HepG2 (cell line): Measurements from ENCODE around the gene CYSRT1. TPM values are rescaled to one million over a fixed set of nuclear protein-coding genes. Genes with fewer than 3 reads are reported as not detected.

ENCODE experiments used
- CENPX ChIP-seq: sonication (generic); formaldehyde crosslinking; IDR thresholded peaks from 2 replicates; pipeline ENCODE4 v1.9.0; 2021; ENCODE audit warnings: mild to moderate bottlenecking, missing genetic modification reagents, moderate library complexity
- CHD2 ChIP-seq: IDR thresholded peaks from 2 replicates; pipeline ENCODE4 v1.6.1; 2011; ENCODE audit warnings: low read depth, low read length, improper control_type of control experiment
- DPF2 ChIP-seq: sonication (generic); formaldehyde crosslinking; IDR thresholded peaks from 2 replicates; pipeline ENCODE4 v1.4.0; 2020; ENCODE audit warnings: mild to moderate bottlenecking, low read depth, missing genetic modification reagents, borderline replicate concordance
- HMG20B ChIP-seq: conservative IDR thresholded peaks from 2 replicates; pipeline ENCODE4 v1.6.1; 2016; ENCODE audit warnings: missing genetic modification reagents, missing compliant biosample characterization
- MED1 ChIP-seq: sonication (generic); formaldehyde crosslinking; IDR thresholded peaks from 2 replicates; pipeline ENCODE4 v1.4.0; 2020; ENCODE audit warnings: missing genetic modification reagents
- MED8 ChIP-seq: sonication (generic); formaldehyde crosslinking; IDR thresholded peaks from 2 replicates; pipeline ENCODE4 v1.8.1; 2023; ENCODE audit warnings: mild to moderate bottlenecking, missing genetic modification reagents; ENCODE audit not compliant: insufficient replicate concordance
- MLLT10 ChIP-seq: sonication (generic); formaldehyde crosslinking; IDR thresholded peaks from 2 replicates; pipeline ENCODE4 v1.4.0; 2020; ENCODE audit warnings: missing genetic modification reagents
- NCOA2 ChIP-seq: sonication (generic); formaldehyde crosslinking; IDR thresholded peaks from 2 replicates; pipeline ENCODE4 v1.8.0; 2022; ENCODE audit warnings: inconsistent platforms
- SIX4 ChIP-seq: sonication (generic); formaldehyde crosslinking; IDR thresholded peaks from 2 replicates; pipeline ENCODE4 v1.4.0; 2020; ENCODE audit warnings: missing genetic modification reagents
- SNAPC2 ChIP-seq: sonication (generic); formaldehyde crosslinking; IDR thresholded peaks from 2 replicates; pipeline ENCODE4 v1.8.1; 2022; ENCODE audit warnings: mild to moderate bottlenecking, missing genetic modification reagents
- ZFP82 ChIP-seq: sonication (generic); formaldehyde crosslinking; IDR thresholded peaks from 2 replicates; pipeline ENCODE4 v1.5.1; 2020; ENCODE audit warnings: mild to moderate bottlenecking, missing genetic modification reagents, borderline replicate concordance
- ZNF20 ChIP-seq: sonication (generic); formaldehyde crosslinking; IDR thresholded peaks from 2 replicates; pipeline ENCODE4 v1.4.0; 2020; ENCODE audit warnings: mild to moderate bottlenecking, moderate library complexity, missing genetic modification reagents
- ZNF205 ChIP-seq: IDR thresholded peaks from 2 replicates; pipeline ENCODE4 v1.6.1; 2018; ENCODE audit warnings: missing biosample characterization, missing genetic modification reagents
- ZNF253 ChIP-seq: sonication (generic); formaldehyde crosslinking; IDR thresholded peaks from 2 replicates; pipeline ENCODE4 v1.8.0; 2022; ENCODE audit warnings: mild to moderate bottlenecking, missing genetic modification reagents, borderline replicate concordance
- ZNF558 ChIP-seq: sonication (generic); formaldehyde crosslinking; IDR thresholded peaks from 2 replicates; pipeline ENCODE4 v1.9.0; 2022; ENCODE audit warnings: mild to moderate bottlenecking, missing genetic modification reagents, borderline replicate concordance
- ZNF569 ChIP-seq: sonication (generic); formaldehyde crosslinking; IDR thresholded peaks from 2 replicates; pipeline ENCODE4 v1.5.0; 2020; ENCODE audit warnings: mild to moderate bottlenecking, missing genetic modification reagents, moderate library complexity, borderline replicate concordance
- ZNF720 ChIP-seq: sonication (generic); formaldehyde crosslinking; IDR thresholded peaks from 2 replicates; pipeline ENCODE4 v1.4.0; 2020; ENCODE audit warnings: missing genetic modification reagents
- ZNF816 ChIP-seq: sonication (generic); formaldehyde crosslinking; IDR thresholded peaks from 2 replicates; pipeline ENCODE4 v1.8.0; 2022; ENCODE audit warnings: missing genetic modification reagents, mild to moderate bottlenecking, borderline replicate concordance
- ZSCAN29 ChIP-seq: sonication (generic); formaldehyde crosslinking; conservative IDR thresholded peaks from 2 replicates; pipeline ENCODE4 v1.4.0; 2020; ENCODE audit warnings: mild to moderate bottlenecking, missing genetic modification reagents
- ZSCAN9 ChIP-seq: IDR thresholded peaks from 2 replicates; pipeline ENCODE4 v1.6.1; 2016; ENCODE audit warnings: borderline replicate concordance
- ZZZ3 ChIP-seq: sonication (generic); formaldehyde crosslinking; IDR thresholded peaks from 2 replicates; pipeline ENCODE4 v1.4.0; 2020; ENCODE audit warnings: missing genetic modification reagents, mild to moderate bottlenecking, borderline replicate concordance
- polyA plus RNA-seq, 8 experiments: library from polyadenylated mRNA; depleted of rRNA in 3 of 8; stranded (reverse) in 7 of 8; unstranded in 1 of 8; fragments of >200 nt; fragmentation: Illumina TruSeq in 4 of 8; extraction: Trizol in 4 of 8; gene quantifications; 2 replicates each; pipeline versions ENCODE4 v1.2.1 to v1.2.3, GENCODE V29; 2011 to 2016; ENCODE audit warnings: low read depth in 4 of 8, missing spikeins in 1 of 8, mixed read lengths in 1 of 8; ENCODE audit not compliant: insufficient read depth in 1 of 8
- total RNA-seq, 5 experiments: library from RNA; depleted of rRNA; stranded (reverse); fragments of >200 nt; fragmentation: Illumina TruSeq; extraction: Trizol; gene quantifications; 2 replicates each; pipeline ENCODE4 v1.2.3, GENCODE V29; 2016; ENCODE audit warnings: low read depth in 1 of 5
- TF ChIP-seq, protein P1 (sequence below): sonication (generic); formaldehyde crosslinking; IDR thresholded peaks from 2 replicates; pipeline ENCODE4 v1.5.0; 2020; ENCODE audit warnings: missing genetic modification reagents
- TF ChIP-seq, protein P2 (sequence below): IDR thresholded peaks from 2 replicates; pipeline ENCODE4 v1.6.1; 2016; ENCODE audit warnings: control low read depth
- TF ChIP-seq, protein P3 (sequence below): sonication (generic); formaldehyde crosslinking; IDR thresholded peaks from 2 replicates; pipeline ENCODE4 v1.4.0; 2020; ENCODE audit warnings: mild to moderate bottlenecking, missing genetic modification reagents
- TF ChIP-seq, protein P4 (sequence below): IDR thresholded peaks from 2 replicates; pipeline ENCODE4 v1.6.1; 2016; ENCODE audit warnings: low read depth

The CYSRT1 gene
- total and polyA plus RNA-seq, 2 of the 13 experiments (the other 11 are each of a cell fraction or from before 2014, with no cell fraction given), result 1.5 to 2.1 TPM

DNA sequence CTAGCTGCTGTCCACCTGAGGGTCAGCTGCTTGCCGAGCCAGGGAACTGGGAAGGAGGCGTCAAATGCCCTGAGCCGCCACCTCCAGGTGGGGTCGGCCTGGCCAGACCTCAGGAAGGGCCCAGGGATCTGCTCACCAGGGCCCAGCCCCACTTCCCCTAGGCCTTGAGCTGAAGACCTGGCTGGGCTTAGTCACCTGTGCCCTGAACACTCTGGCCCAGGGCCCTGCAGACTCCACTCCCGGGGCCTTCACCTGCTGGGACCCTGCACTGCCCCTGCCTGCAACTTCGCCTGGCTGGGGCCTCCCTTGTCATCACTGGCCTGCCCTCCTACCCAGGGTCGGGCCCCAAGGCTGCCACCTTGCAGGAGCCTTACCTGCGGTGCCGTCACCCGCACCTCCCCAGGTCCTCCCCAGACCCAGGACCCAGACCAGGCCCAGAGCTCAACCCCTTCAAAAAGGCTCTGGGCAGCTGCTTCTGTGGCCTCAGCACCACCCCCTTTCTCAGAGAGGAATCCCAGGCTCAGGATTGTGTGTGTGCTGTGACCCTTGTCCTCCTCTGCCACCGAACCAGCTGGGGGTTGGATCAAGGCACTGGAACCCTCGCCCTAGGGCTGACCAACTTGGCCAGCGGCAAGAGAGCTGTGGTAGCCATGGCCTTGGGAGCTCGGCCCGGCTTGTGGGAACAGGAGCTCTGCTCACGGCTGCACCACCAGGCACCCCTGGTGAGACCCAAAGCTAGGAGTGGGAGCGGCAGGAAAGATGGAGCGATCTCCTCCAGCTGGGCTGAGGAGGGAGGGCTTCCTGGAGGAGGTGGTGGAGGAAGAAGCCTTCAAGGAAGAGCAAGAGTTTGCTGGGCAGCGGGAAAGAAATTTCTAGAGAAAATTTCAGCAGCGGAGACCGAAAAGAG is 29.0 kb downstream of the CYSRT1 start (continued):
- TF ChIP-seq ZFP82 (CRISPR knock-in tag), result no peak
- TF ChIP-seq ZNF558 (CRISPR knock-in tag), result no peak
- TF ChIP-seq, protein P1, sequence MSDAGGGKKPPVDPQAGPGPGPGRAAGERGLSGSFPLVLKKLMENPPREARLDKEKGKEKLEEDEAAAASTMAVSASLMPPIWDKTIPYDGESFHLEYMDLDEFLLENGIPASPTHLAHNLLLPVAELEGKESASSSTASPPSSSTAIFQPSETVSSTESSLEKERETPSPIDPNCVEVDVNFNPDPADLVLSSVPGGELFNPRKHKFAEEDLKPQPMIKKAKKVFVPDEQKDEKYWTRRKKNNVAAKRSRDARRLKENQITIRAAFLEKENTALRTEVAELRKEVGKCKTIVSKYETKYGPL (CRISPR knock-in tag), result no peak
- TF ChIP-seq ZNF569 (CRISPR knock-in tag), result no peak
- TF ChIP-seq, protein P2, sequence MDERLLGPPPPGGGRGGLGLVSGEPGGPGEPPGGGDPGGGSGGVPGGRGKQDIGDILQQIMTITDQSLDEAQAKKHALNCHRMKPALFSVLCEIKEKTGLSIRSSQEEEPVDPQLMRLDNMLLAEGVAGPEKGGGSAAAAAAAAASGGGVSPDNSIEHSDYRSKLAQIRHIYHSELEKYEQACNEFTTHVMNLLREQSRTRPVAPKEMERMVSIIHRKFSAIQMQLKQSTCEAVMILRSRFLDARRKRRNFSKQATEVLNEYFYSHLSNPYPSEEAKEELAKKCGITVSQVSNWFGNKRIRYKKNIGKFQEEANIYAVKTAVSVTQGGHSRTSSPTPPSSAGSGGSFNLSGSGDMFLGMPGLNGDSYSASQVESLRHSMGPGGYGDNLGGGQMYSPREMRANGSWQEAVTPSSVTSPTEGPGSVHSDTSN (CRISPR knock-in tag), result no peak
- no peak for TF ChIP-seq DPF2 (CRISPR knock-in tag)
- no peak for TF ChIP-seq MLLT10 (CRISPR knock-in tag)
- no peak for TF ChIP-seq ZSCAN9
- TF ChIP-seq, protein P3, sequence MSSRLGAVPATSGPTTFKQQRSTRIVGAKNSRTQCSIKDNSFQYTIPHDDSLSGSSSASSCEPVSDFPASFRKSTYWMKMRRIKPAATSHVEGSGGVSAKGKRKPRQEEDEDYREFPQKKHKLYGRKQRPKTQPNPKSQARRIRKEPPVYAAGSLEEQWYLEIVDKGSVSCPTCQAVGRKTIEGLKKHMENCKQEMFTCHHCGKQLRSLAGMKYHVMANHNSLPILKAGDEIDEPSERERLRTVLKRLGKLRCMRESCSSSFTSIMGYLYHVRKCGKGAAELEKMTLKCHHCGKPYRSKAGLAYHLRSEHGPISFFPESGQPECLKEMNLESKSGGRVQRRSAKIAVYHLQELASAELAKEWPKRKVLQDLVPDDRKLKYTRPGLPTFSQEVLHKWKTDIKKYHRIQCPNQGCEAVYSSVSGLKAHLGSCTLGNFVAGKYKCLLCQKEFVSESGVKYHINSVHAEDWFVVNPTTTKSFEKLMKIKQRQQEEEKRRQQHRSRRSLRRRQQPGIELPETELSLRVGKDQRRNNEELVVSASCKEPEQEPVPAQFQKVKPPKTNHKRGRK (CRISPR knock-in tag), result no peak
- no peak for TF ChIP-seq ZNF205 (CRISPR knock-in tag)
- TF ChIP-seq ZZZ3 (CRISPR knock-in tag), result no peak
- no peak for TF ChIP-seq NCOA2 (CRISPR knock-in tag)
- no peak for TF ChIP-seq SIX4 (CRISPR knock-in tag)
- no peak for TF ChIP-seq ZNF720
- no peak for TF ChIP-seq ZSCAN29 (CRISPR knock-in tag)
- no peak for TF ChIP-seq ZNF20
- TF ChIP-seq HMG20B (CRISPR knock-in tag), result no peak
- TF ChIP-seq ZNF816, result no peak
- no peak for TF ChIP-seq CENPX (CRISPR knock-in tag)
- no peak for TF ChIP-seq ZNF253 (CRISPR knock-in tag)
- no peak for TF ChIP-seq SNAPC2 (CRISPR knock-in tag)
- no peak for TF ChIP-seq MED1 (CRISPR knock-in tag)
- TF ChIP-seq, protein P4, sequence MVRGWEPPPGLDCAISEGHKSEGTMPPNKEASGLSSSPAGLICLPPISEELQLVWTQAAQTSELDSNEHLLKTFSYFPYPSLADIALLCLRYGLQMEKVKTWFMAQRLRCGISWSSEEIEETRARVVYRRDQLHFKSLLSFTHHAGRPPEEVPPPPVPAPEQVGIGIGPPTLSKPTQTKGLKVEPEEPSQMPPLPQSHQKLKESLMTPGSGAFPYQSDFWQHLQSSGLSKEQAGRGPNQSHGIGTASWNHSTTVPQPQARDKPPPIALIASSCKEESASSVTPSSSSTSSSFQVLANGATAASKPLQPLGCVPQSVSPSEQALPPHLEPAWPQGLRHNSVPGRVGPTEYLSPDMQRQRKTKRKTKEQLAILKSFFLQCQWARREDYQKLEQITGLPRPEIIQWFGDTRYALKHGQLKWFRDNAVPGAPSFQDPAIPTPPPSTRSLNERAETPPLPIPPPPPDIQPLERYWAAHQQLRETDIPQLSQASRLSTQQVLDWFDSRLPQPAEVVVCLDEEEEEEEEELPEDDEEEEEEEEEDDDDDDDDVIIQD (CRISPR knock-in tag), result no peak
- no peak for TF ChIP-seq CHD2
- no peak for TF ChIP-seq MED8 (CRISPR knock-in tag)
